ENCODE data around the gene SLIT1. TPM values are rescaled to one million over a fixed set of nuclear protein-coding genes. Genes with fewer than 3 reads are reported as not detected.

Gene SLIT1
- total and polyA plus RNA-seq, 8 donors: 0.20 to 7.0 (median 3.7) TPM

- TF ChIP-seq CTCF (IDR thresholded peaks at IDR 0.05): no peak
- Histone ChIP-seq H3K36me3 (no peaks in the 10 kb centered on the region), H3K4me3 (no peak overlapping the region), H3K9me3 (no peaks in the 10 kb centered on the region), H3K27ac (no peak overlapping the region), H3K27me3 (peaks cover 27 to 79% of the 10 kb centered on the region in 2 donors), H3K4me1 (peaks cover 0 to 10% of the 10 kb centered on the region in 2 donors)
- no peak for ATAC-seq
- no peak for DNase-seq
- intact Hi-C loops (cut with DNase I): no loop called here
Observed at GRCh38 chr10:97183314-97183713, 2.4 kb downstream of the SLIT1 start.

GRCh38 chr10:97182288-97182990 is 3.3 kb downstream of the SLIT1 start:
- Histone ChIP-seq H3K9me3 (no peaks in the 10 kb centered on the region), H3K27me3 (peaks cover 27 to 79% of the 10 kb centered on the region in 2 donors), H3K4me3 (no peak overlapping the region), H3K36me3 (no peaks in the 10 kb centered on the region), H3K4me1 (peaks cover 0 to 10% of the 10 kb centered on the region in 2 donors), H3K27ac (no peak overlapping the region)
- intact Hi-C loops (cut with DNase I): no loop called here
- no peak for ATAC-seq
- TF ChIP-seq CTCF (IDR thresholded peaks at IDR 0.05): no peak
- no peak for DNase-seq

GRCh38 chr10:97180986-97181385 is 4.8 kb downstream of the SLIT1 start:
- Histone ChIP-seq H3K4me3 (no peak overlapping the region), H3K9me3 (no peaks in the 10 kb centered on the region), H3K36me3 (no peaks in the 10 kb centered on the region), H3K4me1 (peaks cover 0 to 9% of the 10 kb centered on the region in 2 donors), H3K27me3 (peaks cover 26 to 70% of the 10 kb centered on the region in 2 donors), H3K27ac (no peak overlapping the region)
- ATAC-seq (no peak), DNase-seq (no peak)
- intact Hi-C loops (cut with DNase I): no loop called here
- no peak for TF ChIP-seq CTCF (IDR thresholded peaks at IDR 0.05)

GRCh38 chr10:97180363-97180755 is 5.4 kb downstream of the SLIT1 start:
- TF ChIP-seq CTCF (IDR thresholded peaks at IDR 0.05): no peak
- H3K27ac ChIP-seq: no peak overlapping the region
- H3K9me3 ChIP-seq: no peaks in the 10 kb centered on the region
- peaks cover 20 to 64% of the 10 kb centered on the region in 2 donors for H3K27me3 ChIP-seq
- no peak for ATAC-seq
- DNase-seq: no peak
- H3K36me3 ChIP-seq: no peaks in the 10 kb centered on the region
- intact Hi-C loops (cut with DNase I): no loop called here
- peaks cover 0 to 2% of the 10 kb centered on the region in 2 donors for H3K4me1 ChIP-seq
- H3K4me3 ChIP-seq: no peak overlapping the region

- intact Hi-C loops (cut with DNase I): no loop called here
- H3K4me1 ChIP-seq: no peaks in the 10 kb centered on the region
- H3K27ac ChIP-seq: no peak overlapping the region
- DNase-seq (peak in 2 of 4 donors; percentile 47 to 77), ATAC-seq (no peak)
- no peak for TF ChIP-seq CTCF (IDR thresholded peaks at IDR 0.05)
- no peaks in the 10 kb centered on the region for H3K36me3 ChIP-seq
- H3K4me3 ChIP-seq: no peak overlapping the region
- peaks cover 15 to 59% of the 10 kb centered on the region in 2 donors for H3K27me3 ChIP-seq
- H3K9me3 ChIP-seq: no peaks in the 10 kb centered on the region
Observed at GRCh38 chr10:97179731-97180362, 5.9 kb downstream of the SLIT1 start.
